ENCODE measurements around the gene CCDC7. TPM values are rescaled to one million over a fixed set of nuclear protein-coding genes. Genes with fewer than 3 reads are reported as not detected.

Gene CCDC7
- total RNA-seq, 2 experiments from 2014 or later = 69.4 to 72.9 TPM

DNA sequence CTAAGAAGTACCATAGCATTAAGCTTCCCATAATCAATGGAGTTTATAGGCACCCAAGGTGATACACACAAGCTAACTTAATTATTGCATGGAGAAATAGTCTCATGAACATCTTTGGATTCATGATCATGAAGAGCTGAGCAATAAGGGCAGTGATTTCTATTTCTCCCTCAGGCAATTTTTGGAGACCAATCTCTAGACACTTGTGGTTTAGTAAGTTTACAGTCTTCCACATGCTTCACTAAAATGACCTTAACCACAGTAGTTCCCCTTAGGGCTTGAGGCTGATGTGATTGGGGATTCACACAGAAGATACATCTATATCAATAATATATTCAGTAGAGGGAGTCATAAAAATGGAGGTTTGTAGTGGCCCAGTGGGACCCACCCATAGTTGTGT lies 241.2 kb downstream of the CCDC7 start:
- Histone ChIP-seq H3K36me3 (ENCODE audit: insufficient read depth, low read length) (no peaks in the 10 kb centered on the region), H3K27me3 (ENCODE audit: control insufficient read depth in 1 of 2, insufficient read depth in 2 of 2, low read length in 2 of 2) (no peaks in the 10 kb centered on the region), H3K4me3 (ENCODE audit: low read length) (no peak overlapping the region), H3K27ac (ENCODE audit: low read depth in 1 of 2, low read length in 2 of 2) (no peak overlapping the region), H3K9me3 (ENCODE audit: control insufficient read depth in 1 of 2, insufficient read depth in 1 of 2, low read length in 2 of 2) (peaks cover 0 to 5% of the 10 kb centered on the region in 2 experiments), H3K4me1 (ENCODE audit: insufficient read depth, low read length) (no peaks in the 10 kb centered on the region)
- peaks cover 72% of the 10 kb centered on the region for H3K36me3 Mint-ChIP-seq (ENCODE audit: low read depth)
- no peak overlapping the region for H3K27ac Mint-ChIP-seq
- H3K9me3 Mint-ChIP-seq = peaks cover 8% of the 10 kb centered on the region
- no peak overlapping the region for H3K4me3 Mint-ChIP-seq
- ChIA-PET CTCF (no interaction called here), POLR2A (no interaction called here)
- intact Hi-C loops (cut with DNase I, micrococcal nuclease) = no loop called here
- no peaks in the 10 kb centered on the region for H3K4me1 Mint-ChIP-seq (ENCODE audit: low read depth)
- DNase-seq (no peak), ATAC-seq (ENCODE audit: poor library complexity) (no peak)
- TF ChIP-seq CTCF (IDR thresholded peaks at IDR 0.05) = no peak
- no peaks in the 10 kb centered on the region for H3K27me3 Mint-ChIP-seq

- POLR2A ChIA-PET = no interaction called here
- intact Hi-C loops (cut with DNase I, micrococcal nuclease) = no loop called here
- Histone ChIP-seq H3K27ac (ENCODE audit: low read depth in 1 of 2, low read length in 2 of 2) (no peak overlapping the region), H3K9me3 (ENCODE audit: control insufficient read depth in 1 of 2, insufficient read depth in 1 of 2, low read length in 2 of 2) (peaks cover 0 to 5% of the 10 kb centered on the region in 2 experiments), H3K27me3 (ENCODE audit: control insufficient read depth in 1 of 2, insufficient read depth in 2 of 2, low read length in 2 of 2) (no peaks in the 10 kb centered on the region), H3K4me3 (ENCODE audit: low read length) (no peak overlapping the region), H3K36me3 (ENCODE audit: insufficient read depth, low read length) (no peaks in the 10 kb centered on the region), H3K4me1 (ENCODE audit: insufficient read depth, low read length) (no peaks in the 10 kb centered on the region)
- H3K4me1 Mint-ChIP-seq (ENCODE audit: low read depth) = no peaks in the 10 kb centered on the region
- no peak for DNase-seq
- no peak overlapping the region for H3K4me3 Mint-ChIP-seq
- H3K9me3 Mint-ChIP-seq = peaks cover 5% of the 10 kb centered on the region
- no peak for TF ChIP-seq CTCF (IDR thresholded peaks at IDR 0.05)
- no peak for ATAC-seq (ENCODE audit: poor library complexity)
- no peak overlapping the region for H3K27ac Mint-ChIP-seq
- H3K27me3 Mint-ChIP-seq = no peaks in the 10 kb centered on the region
- H3K36me3 Mint-ChIP-seq (ENCODE audit: low read depth) = peaks cover 67% of the 10 kb centered on the region
- CTCF ChIA-PET = no interaction called here
These were observed 241.6 kb downstream of the CCDC7 start for GRCh38 chr10:32687546-32687945.

DNA sequence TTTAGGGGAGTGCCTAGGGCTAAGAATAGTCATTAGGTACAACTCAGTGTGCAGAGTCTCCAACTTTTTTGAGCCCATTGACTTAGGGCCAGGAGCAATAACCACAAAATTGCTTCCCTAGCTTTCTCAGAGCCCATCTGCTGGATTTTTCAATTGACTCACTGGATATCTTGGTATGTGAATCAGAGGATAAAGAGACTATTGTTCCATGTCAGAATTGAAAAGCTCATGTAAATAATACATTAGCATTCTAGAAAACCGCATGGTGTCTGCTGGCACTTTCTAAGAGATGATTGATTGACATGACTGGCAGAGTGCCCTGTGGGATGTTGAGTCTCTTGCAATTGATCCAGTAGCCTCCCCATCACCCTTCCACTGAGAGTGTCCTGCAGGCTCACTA lies 246.2 kb downstream of the CCDC7 start:
- no peak overlapping the region for H3K27ac ChIP-seq (ENCODE audit: low read depth in 1 of 2, low read length in 2 of 2)
- Mint-ChIP-seq H3K27me3 (no peaks in the 10 kb centered on the region), H3K4me3 (no peak overlapping the region), H3K4me1 (ENCODE audit: low read depth) (no peaks in the 10 kb centered on the region), H3K27ac (no peak overlapping the region), H3K36me3 (ENCODE audit: low read depth) (peaks cover 69% of the 10 kb centered on the region), H3K9me3 (peaks cover 12% of the 10 kb centered on the region)
- intact Hi-C loops (cut with DNase I, micrococcal nuclease) = no loop called here
- H3K9me3 ChIP-seq (ENCODE audit: control insufficient read depth in 1 of 2, insufficient read depth in 1 of 2, low read length in 2 of 2) = peaks cover 0 to 7% of the 10 kb centered on the region in 2 experiments
- H3K36me3 ChIP-seq (ENCODE audit: insufficient read depth, low read length) = peaks cover 3% of the 10 kb centered on the region
- no peaks in the 10 kb centered on the region for H3K4me1 ChIP-seq (ENCODE audit: insufficient read depth, low read length)
- CTCF ChIA-PET = no interaction called here
- DNase-seq (no peak), ATAC-seq (ENCODE audit: poor library complexity) (no peak)
- TF ChIP-seq CTCF (IDR thresholded peaks at IDR 0.05) = no peak
- H3K4me3 ChIP-seq (ENCODE audit: low read length) = no peak overlapping the region
- POLR2A ChIA-PET = no interaction called here
- no peaks in the 10 kb centered on the region for H3K27me3 ChIP-seq (ENCODE audit: control insufficient read depth in 1 of 2, insufficient read depth in 2 of 2, low read length in 2 of 2)
